GM18505 (cell line): ENCODE results near the gene MTHFD1L.

Experiments used
- ATAC-seq: cut with Tn5 transposase; IDR thresholded peaks from one replicate; pipeline ENCODE4 v1.9.1; 2021; ENCODE audit not compliant: unreplicated experiment
- POLR2A ChIP-seq: IDR thresholded peaks from 4 replicates; pipeline ENCODE4 v1.6.1; 2011; ENCODE audit warnings: borderline replicate concordance; ENCODE audit not compliant: insufficient read depth, insufficient read length; ENCODE audit errors: extremely low read depth

MTHFD1L gene

DNA sequence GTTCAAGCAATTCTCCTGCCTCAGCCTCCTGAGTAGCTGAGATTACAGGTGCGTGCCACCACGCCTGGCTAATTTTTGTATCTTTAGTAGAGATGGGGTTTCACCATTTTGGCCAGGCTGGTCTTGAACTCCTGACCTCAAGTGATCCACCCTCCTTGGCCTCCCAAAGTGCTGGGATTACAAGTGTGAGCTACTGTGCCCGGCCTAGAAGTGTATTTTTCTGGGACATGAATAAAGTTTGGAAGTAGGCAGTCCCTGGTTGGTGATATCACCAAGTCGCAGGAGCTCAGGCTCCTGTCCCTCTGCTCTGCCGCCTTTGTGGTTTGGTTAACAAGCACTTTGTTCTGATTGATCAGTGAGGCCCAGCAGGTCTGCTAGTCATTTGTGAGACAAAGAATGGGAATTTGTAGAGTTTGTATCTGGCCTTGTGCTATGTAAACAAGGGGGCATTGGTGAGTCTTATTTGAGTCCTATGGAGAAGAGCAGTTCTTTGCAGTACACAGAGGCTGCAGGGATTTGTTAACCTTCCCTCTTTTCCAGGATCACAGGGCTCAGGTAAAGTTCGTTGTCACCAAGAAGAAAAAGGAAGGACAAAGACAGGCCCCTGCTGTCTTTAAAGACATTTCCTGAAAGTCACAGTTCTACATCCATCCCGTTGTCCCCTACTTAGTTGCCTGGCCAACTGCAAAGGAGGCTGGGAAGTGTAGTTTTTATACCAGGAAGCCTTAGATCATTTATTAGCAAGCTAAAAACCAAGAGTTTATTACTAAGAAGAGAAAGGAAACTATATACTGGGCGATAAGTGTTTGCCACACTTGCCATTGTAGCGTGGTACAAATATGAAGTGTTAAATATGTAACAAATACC is 13.1 kb downstream of the MTHFD1L start:
- TF ChIP-seq POLR2A = no peak
- no peak for ATAC-seq

DNA sequence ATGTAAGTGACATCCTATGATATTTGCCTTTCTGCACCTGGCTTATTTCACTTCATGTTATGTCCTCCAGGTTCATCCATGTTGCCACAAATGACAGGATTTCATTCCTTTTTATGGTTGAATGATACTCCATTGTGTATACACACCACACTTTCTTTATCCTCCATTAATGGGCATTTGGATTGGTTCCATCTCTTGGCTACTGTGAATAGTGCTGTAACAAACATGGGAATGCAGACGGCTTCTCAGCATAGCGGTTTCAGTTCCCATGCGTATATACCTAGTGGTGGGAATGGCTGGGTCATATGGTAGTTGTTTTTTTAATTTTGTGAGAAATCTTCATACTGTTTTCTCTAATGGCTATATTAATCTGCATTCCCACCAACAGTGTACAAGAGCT is 14.8 kb downstream of the MTHFD1L start:
- no peak for TF ChIP-seq POLR2A
- ATAC-seq = no peak

DNA sequence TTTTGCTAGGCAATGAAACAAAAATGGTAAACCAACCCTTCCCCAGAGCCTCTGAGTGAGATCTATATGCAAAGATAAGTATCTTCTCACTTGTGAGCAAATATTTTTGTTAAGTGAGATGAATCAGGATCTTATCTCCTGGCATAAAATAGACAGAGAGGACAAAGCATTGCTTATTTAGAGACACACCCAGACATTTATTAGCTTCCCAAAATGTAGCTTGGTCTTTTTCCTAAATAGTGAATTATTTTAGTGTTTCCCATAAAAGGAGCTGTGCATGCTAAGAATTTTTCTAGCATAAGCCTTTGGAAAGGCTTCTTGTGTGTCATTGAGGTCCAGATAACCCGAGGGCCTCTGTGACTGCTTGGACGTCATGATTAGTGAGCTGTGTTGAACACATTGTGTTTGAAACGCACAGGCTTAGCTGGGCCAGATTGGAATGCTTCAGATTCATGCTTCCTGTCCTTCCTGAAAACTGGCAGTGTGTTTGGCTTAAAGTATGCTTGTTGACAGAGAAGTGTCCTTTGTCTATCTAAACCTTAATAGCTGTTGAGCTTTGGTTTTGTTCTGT is 16.5 kb downstream of the MTHFD1L start:
- TF ChIP-seq POLR2A = no peak
- no peak for ATAC-seq

DNA sequence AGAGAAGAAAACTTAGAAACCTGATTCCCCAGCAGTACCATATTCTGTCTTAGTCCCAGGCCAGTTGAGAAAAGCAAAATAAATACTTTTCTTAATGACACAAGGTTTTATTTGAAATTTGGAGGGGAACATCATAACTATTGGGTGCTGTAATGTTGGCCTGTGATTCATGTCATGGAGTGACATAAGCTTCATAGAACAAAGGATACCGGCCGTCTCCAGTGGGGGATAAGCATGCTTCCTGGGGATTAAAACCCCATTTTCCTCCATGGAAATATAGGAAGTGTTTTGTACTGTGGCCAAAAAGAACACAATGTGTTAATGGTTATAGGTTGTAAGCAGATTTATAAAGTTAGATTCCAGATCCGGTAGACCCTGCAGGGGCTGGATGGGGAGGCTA is 18.0 kb downstream of the MTHFD1L start:
- no peak for ATAC-seq
- TF ChIP-seq POLR2A = no peak

DNA sequence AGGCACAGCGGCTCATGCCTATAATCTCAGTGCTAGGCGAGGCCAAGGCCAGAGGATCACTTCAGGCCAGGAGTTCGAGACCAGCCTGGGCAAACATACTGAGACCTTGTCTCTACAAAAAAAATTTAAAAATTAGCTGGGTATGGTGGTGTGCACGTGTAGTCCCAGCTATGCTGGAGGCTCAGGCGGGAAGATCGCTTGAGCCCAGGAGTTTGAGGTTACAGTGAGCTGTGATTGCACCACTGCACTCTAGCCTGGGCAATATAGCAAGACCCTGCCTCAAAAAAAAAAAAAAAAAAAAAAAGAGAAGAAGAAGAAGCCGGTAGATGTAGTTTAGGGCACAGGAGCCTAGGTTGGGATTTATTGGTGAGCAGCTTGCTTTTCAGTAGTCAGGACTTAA is 20.7 kb downstream of the MTHFD1L start:
- TF ChIP-seq POLR2A = no peak
- ATAC-seq = no peak

DNA sequence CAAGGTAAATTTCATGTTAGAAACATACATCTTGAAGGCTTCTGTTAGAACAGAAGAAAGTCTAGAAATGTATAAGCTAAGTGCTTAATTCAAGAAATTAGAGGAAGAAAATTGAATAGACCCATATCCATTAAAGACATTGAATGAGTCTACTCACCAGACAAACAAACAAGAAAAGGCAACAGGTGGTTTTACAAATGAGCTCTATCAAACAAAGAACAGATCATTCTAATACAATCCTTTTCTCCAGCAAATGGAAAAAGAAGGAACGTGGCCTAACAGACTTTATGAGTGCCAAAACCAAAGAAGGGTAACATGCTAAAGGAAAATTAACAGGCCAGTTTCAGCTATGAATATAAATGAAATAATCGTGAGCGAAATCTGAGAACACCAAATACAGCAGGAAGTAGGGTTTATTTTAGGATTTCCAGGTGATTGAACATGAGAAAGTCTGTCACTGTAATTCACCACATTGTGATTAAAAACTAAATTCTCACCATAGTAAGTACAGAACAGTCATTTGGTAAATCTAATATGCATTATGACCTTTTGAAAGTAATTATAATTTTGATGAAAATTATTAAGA is 22.6 kb downstream of the MTHFD1L start:
- TF ChIP-seq POLR2A = no peak
- no peak for ATAC-seq

DNA sequence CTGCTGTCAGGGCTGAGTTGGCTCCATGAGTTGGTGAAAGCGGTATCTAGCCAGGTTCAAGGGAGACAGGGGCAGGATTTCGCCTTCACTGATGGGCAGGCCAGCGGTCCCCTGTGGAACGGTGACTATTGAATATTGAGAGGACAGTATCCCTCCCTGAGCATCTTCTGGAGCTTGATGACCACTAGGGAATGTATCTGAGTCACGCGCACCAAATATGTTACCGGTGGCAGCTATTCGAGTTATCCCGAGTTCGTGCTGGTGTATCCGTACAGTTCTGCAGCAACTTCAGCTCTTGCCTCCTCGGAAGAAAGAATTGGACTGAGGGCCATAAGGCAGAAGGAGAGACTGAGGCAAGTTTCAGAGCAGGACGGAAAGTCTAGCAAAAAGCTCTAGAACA is 24.8 kb downstream of the MTHFD1L start:
- no peak for ATAC-seq
- no peak for TF ChIP-seq POLR2A

DNA sequence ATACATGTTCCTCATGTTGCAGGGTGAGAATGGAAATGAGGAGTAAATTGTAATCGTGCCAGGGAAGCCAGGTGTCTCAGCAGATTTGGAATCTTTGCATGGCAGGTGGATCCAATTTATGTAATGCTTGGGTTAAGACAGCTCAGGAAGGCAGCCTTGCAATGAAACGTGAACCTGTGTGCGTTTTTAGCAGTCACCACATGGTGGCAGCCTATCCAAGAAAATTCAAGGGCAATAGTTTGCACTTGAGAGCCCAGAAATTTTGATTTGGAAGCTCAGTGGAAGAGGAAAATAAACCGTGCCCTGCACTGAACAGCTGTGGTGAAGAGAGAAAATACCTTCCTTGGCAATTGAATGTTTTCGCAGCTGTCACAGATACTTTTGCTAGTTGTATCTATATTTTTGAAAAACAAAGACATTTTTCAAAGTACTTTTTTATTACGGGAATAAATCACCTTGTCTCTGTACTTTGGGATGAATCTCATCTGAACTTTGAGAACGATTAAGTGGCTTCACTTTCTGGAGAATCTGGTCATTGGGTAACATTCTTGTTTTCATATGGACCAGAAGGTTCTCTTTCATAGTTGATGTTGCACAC is 26.5 kb downstream of the MTHFD1L start:
- ATAC-seq = no peak
- TF ChIP-seq POLR2A = no peak

DNA sequence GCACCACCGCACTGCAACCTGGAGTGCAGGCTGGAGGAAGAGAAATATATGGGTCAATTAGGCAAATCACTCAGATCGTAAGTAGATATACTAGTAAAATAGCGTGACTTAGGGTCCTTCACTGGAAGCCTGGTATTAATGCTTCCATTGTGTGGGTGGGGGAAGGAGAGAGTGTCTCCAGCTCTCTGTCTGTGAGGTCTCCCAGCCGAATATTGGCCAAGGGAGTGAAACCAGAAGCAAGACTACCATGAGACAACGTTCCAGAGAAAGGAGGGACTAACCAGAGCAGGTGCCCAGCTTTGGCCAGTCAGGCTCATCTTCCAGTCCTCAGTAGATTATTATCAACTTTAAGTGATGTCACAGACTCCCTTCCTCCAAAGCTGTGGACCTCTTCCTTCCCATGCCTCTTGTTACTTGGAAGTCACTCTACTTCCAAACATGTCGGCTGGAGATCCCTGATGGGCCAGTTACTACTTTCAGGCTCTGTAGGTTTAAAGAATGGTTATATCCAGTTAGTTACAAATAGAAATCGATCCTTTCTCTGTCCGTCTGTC is 28.8 kb downstream of the MTHFD1L start:
- TF ChIP-seq POLR2A = no peak
- ATAC-seq = no peak

DNA sequence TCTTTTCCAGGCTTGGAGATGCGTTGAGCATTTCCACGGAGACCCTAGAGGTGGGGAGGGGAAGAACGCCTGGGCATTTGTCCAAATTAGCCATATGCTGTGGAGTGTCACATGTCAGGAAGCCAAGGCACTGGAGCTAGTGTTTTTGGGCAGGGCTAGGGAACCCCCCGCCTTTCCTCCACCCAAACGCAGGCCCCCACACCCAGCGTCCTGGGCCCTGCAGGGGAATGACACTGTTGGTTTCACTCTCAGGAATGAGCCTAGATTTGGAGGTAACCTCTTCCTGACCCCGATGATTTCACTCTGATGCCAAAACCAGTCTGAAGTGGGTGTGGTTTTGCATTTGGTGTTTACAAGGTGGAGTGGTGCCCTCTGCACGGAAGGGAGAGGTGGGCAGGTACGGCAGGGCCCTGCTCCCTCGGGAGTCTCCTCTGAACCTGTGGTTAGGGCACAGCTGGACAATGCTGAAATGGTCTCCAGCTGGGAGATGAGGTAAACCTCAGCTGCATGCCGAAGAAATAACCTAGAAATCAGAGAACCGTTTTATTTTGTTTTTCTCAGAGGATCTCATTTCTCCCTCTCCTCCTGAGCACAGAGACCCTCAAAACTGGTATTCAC is 29.5 kb downstream of the MTHFD1L start:
- no peak for TF ChIP-seq POLR2A
- no peak for ATAC-seq

DNA sequence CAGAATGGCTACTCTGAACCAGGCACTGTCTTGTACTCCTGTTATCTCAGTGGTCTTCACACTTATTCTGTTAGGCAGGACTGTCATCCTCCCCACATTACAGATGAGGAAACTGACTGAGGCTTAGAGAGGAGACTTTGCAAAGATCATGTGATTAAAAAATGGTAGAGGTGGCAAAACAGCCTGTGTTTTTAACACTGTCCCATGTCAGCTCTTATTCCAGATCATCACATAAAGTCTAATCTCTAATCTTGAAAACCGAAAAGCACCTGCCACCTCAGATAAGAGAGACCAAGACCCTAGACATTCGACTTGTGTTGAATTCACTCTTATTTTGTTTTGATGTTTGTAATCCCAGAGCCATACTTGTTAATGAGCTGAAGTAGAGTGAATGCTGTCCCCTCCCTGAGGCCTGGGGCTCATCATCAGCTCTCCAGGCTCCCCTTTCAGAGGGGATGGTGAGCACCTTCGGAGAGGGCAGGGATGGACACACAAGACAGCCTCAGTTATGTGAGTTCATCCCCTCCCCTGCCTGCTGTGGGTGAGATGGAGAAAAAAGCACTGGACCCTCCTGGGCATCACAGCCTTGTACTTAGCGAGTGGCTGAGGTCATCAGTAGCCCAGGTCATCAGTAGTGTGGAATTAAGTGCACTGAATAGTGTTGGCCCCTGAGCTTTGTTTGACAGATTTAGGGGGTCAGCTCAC is 30.6 kb downstream of the MTHFD1L start:
- no peak for TF ChIP-seq POLR2A
- ATAC-seq = no peak

DNA sequence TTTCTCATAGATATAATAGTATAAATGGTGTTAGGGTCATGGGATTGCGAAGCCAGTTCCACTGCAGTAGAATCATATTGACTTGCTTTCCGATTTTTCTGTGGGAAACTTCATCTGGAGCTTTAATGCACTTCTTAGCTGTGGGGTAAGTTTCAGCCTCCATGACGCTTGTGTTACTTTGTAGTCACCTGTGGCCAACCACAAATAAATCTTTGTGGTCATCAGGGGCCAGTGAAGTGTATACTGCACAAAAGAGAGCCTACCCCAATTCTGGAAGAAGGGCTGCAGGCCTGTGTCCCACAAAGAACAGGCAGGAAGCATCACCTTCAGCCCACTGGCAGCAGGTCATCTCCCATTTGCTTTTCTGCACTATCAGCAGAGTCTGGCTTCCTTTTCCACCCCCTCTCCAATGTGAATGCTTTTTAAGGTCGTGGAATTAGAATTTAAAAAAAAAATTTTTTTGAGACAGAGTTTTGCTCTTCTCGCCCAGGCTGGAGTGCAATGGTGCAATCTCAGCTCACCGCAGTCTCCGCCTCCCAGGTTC is 32.0 kb downstream of the MTHFD1L start:
- TF ChIP-seq POLR2A = no peak
- no peak for ATAC-seq
